GM12892 (cell line): ENCODE measurements around the gene OIT3.
"Not testable (repeated sequence)": the region's sequence is repeated elsewhere in the genome, so short reads cannot be mapped to it uniquely, and the experiment has no call there.

Experiments
- POLR2A ChIP-seq: IDR thresholded peaks from 2 replicates; pipeline ENCODE4 v1.6.1; 2011; ENCODE audit warnings: low read depth, low read length, control low read depth
- POLR2AphosphoS5 ChIP-seq: IDR thresholded peaks from 2 replicates; pipeline ENCODE4 v1.6.1; 2011; ENCODE audit warnings: low read depth, low read length, control low read depth
- TAF1 ChIP-seq: IDR thresholded peaks from 2 replicates; pipeline ENCODE4 v1.6.1; 2011; ENCODE audit warnings: low read depth, mild to moderate bottlenecking, control low read depth, low read length, borderline replicate concordance

DNA sequence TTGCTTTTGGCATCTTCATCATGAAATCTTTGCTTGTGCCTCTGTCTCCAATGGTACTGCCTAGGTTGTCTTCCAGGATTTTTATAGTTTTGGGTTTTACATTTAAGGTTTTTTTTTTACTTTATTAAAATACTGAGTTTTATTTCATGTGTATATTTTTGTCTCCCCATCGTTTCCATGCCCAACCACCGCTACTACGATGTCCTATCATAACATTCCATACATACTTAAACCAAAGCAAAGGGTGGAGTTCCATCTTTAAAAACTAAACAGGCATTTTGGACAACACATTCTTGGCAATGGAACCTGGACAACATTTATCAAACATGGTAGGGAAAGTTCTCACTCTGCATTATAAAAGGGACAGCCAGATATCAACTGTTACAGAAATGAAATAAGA lies 23.7 kb downstream of the OIT3 start:
- TF ChIP-seq POLR2A, TAF1, POLR2AphosphoS5: not testable (repeated sequence)
